ENCODE data around the gene ACER1.
A peak's percentile ranks its signal among the peaks of the same experiment; 100 is the strongest.
"Not testable (repeated sequence)": the region's sequence is repeated elsewhere in the genome, so short reads cannot be mapped to it uniquely, and the experiment has no call there.

ACER1 gene

GRCh38 chr19:6333439-6333838 lies at the start of gene ACER1:
ACER1 (minus strand) TSS chr19:6333612; CDS start chr19:6333551, 61 bp downstream.
- DNase-seq: no peak

- DNase-seq: no peak
Observed at GRCh38 chr19:6383188-6383587, 49.8 kb upstream of the ACER1 start.

DNA sequence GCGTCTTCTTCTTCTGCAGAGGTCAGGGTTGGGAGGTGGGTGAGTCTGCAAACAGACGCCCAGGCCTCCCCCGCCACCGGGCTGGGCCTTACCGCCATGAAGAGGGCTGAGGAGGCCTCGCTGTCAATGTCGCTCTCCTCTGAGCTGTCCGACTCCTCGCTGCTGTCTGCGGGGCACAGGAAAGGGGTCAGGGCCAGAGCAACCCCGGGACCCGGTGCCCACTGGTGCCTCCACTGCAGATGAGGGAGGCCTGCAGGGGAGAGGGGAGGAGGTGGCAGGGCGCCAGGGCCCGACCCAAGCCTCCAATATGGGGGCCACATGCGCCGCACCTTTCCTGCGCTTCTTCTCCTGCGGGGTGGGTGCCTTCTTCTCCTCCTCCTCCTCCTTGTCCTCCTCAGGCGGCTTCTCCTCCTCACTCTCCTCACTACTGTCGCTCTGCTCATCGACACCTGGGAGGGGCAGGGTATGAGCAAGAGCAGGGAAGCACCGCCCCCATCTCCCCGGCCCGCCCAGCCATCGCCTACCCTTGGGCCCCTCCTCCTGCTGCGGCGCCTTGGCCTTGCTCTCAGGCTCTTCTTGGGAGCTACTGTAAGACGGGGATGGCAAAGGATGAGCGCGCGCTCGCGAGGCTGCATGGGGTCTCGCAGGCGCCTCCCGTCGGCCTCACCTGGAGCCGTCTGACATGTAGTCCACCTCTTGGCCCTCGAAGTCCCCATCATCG lies 47.8 kb upstream of the ACER1 start:
- DNase-seq: no peak

DNA sequence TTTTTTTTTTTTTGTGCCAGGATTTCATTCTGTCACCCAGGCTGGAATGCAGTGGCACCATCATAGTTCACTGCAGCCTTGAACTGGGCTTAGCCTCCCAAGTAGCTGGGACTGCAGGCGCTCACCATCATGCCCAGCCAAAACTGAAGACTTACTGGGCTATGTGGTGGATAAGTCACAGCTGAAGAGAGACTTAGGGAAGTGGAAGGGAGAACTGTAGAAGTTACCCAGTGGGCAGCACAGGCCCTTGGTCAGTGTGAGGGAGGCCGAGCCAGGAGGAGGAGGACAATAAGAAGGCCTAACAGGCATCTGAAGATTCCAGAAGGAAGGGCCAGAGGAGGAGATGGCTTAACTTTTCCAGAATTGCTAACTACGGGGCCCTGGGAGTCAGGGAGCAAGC lies 46.3 kb upstream of the ACER1 start:
- DNase-seq: no peak

DNA sequence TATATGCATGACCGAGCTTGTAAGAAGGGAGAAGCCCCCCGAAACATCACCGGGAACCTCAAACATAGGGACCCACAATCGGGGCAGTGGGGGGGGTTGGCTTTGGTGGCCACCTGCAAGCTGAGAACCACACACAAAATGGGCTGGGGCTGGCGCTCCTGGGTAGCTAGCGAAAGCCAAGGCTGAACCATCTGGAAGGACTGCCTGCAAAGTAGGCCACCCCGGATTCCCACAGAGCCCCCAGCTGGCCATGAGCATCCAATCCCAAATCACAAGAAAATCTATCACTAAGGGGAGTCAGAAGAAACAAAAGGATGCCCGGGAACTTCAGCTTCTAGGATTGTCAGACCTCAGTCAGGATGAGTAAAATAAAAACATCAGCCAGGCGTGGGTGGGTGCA lies 45.1 kb upstream of the ACER1 start:
- no peak for DNase-seq

DNA sequence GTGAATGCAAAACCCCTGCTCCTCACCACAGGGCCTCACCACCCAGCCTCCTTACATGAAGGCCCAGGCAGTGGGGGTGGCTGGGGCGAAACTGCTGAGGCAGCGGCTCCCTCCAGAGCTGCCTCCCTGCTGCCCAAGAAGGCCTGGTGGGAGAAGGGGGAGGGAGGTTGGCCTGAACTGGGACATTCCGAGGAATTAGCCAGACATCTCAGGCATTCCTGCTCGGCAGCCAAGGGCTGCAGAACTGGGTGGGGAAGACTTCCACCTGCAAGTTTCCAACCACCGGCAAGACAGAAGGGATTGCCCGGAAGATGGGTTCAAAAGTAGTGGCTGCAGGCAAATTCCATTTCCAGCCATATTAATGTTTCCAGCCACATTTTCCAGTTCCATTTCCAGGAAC lies 44.6 kb upstream of the ACER1 start:
- no peak for DNase-seq

- no peak for DNase-seq
Observed at GRCh38 chr19:6376512-6377190, 43.2 kb upstream of the ACER1 start.

- no peak for DNase-seq
Observed at GRCh38 chr19:6375411-6376010, 42.1 kb upstream of the ACER1 start, which contains the start of gene PSPN. PSPN (minus strand) TSS chr19:6375933; CDS start chr19:6375849, 84 bp downstream.

DNA sequence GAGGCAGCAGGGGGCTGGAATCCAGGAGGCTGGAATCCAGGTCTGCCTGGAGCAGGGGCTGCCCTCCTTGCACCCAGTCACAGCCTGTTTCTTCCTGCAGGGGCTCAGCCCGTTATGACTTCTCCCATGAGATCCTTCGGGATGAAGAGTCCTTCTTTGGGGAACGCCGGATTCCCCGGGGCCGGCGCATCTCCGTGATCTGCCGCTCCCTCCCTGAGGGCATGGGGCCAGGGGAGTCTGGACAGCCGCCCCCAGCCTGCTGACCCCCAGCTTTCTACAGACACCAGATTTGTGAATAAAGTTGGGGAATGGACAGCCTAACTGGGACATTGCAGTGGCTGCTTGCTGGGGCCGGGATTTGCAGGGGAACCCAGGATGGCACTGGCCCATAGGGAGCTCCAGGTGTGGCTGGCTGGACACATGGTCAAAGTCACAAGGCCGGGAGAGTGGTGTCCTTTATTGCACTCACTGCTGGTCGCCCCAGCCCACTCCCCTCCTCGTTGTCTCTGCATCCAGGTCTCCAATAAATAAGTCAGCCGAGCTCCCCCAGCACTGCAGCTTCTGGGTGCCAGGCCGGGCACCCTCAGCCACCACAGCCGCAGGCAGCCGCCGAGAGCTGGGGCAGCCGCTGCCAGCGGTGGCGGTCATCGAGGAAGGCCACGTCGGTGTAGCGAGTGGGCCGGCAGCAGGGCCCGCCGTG lies 41.4 kb upstream of the ACER1 start:
- DNase-seq: no peak

GRCh38 chr19:6374161-6374709 lies 40.8 kb upstream of the ACER1 start:
- no peak for DNase-seq

- DNase-seq: no peak
Observed at GRCh38 chr19:6373813-6374108, 40.3 kb upstream of the ACER1 start.

GRCh38 chr19:6373096-6373812 lies 39.8 kb upstream of the ACER1 start:
- DNase-seq: peak; percentile 71

DNA sequence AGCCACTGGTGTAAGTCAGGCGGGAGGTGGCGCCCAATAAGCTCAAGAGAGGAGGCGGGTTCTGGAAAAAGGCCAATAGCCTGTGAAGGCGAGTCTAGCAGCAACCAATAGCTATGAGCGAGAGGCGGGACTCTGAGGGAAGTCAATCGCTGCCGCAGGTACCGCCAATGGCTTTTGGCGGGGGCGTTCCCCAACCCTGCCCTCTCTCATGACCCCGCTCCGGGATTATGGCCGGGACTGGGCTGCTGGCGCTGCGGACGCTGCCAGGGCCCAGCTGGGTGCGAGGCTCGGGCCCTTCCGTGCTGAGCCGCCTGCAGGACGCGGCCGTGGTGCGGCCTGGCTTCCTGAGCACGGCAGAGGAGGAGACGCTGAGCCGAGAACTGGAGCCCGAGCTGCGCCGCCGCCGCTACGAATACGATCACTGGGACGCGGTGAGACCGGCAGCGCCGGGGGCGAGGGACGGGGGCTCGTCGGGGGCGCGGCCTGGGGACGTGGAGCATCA lies 39.2 kb upstream of the ACER1 start, which contains the start of gene ALKBH7:
Gene ALKBH7 (plus strand): TSS at position 201 of the 502 bp plus-strand sequence. CDS start 27 bp downstream, at position 228.
- peak; percentile 98 for DNase-seq

DNA sequence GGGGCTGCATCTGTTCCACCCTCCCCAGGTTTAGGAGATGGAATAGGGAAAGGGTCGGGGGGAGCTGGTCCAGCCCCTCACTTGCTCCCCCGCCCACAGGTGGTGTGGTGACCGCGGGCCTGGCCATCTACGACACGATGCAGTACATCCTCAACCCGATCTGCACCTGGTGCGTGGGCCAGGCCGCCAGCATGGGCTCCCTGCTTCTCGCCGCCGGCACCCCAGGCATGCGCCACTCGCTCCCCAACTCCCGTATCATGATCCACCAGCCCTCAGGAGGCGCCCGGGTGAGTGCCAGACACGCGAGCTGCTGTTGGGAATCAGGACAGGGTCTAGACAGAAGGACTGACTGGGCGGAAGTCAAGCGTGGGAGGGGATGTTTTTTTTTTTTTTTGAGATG lies 30.9 kb upstream of the ACER1 start:
- DNase-seq: no peak

- DNase-seq: no peak
Observed at GRCh38 chr19:6362351-6362801, 29.0 kb upstream of the ACER1 start.

DNA sequence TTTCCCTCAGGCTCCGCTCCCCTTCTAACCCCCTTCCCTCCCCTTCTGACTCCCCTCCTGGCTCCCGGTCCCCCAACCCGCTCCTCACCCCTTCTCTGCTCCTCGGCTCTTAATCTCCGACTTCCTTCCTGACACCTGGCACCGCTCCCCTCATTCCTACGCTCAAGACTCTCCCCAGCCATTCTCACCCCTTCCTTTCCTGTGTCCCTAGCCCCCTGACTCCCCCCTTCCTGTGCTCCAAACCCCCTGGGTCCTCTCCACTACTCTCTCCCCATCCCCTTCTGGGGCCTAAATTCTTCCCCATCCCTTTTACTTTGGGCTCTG lies 28.6 kb upstream of the ACER1 start:
- DNase-seq: no peak

- not testable (repeated sequence) for DNase-seq
Observed at GRCh38 chr19:6360857-6361216, 27.4 kb upstream of the ACER1 start.

DNA sequence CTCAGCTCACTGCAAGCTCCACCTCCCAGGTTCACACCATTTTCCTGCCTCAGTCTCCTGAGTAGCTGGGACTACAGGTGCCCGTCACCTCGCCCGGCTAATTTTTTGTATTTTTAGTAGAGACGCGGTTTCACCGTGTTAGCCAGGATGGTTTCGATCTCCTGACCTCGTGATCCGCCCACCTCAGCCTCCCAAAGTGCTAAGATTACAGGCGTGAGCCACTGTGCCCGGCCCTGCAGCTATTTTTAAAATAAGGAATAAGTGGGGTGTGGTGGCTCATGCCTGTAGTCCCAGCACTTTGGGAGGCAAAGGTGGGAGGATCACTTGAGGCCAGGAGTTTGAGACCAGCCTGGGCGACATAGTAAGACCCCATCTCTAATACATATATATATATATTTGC lies 27.0 kb upstream of the ACER1 start:
- DNase-seq: not testable (repeated sequence)

DNA sequence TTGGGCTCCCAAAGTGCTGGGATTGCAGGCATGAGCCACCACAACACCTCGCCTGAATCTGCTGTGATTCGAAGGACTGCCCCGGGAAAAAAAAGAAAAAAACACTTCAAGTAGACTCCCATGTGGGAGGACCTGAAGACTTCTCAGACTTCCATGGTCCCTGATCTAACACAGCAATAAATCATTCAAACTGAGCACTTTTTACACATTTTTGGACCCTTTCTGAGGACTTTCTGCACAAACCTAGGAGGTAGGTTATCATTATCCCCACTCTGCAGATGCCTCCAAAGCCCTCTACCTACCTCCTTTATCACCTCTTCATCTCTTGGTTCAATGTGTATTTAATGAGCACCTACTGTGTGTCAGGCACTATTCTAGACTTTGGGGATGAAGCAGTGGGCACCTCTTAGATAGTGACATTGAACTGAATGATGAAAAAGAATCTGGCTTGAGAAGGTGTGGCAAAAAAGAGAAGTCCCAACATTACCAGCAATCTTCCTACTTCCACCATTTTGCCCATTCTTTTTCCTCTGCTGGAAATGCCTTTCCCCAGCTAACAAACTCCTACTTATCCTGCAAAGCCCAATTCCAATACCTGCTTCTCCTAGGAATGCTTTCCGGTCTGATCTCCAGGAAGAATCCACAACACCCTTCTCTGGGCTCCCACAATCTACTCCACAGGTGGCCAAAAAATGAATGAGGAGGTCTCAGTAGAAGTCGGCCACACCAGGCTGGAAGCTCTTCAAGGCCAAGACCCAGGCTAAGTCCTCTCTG lies 26.3 kb upstream of the ACER1 start:
- no peak for DNase-seq

DNA sequence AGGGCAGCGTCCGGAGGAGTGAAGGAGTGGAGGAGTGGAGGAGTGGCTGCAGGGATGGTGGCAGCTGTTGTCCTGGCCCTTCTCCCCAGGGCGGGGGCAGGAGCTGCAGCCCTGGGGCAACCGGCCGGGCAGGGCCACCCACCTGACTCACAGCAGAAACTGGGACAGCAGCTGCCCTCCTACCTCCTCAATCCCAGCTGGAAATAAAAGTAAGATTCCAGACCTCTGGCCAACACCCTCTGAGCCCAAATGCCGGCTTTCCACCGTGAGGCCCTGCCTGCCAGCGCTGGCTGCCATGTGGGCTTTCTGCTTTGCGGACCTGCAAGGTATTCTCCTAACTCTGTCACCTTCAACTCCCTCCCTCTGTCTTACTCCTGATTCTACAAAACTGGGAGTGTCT lies 24.6 kb upstream of the ACER1 start:
- DNase-seq: no peak

DNA sequence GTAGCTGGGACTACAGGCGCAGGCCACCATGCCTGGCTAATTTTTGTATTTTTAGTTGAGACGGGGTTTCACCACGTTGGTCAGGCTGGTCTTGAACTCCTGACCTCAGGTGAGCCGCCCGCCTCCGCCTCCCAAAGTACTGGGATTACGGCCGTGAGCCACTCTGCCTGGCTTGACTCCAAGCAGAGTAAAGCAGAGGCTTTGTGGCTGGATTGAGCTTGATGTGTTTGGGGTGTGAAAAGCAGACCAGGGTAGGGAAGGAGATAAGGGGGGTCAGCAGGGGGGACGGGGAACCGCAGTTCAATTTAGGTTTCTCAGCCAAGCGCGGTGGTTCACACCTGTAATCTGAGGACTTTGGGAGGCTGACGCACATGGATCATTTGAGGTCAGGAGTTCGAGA lies 23.8 kb upstream of the ACER1 start:
- DNase-seq: no peak

Measured in SHP77 treated with DMSO at 0.1 percent for 48 hours (cell line).